ENCODE data around the gene ITGA5.

GRCh38 chr12:54364413-54364812 is 54.7 kb downstream of the ITGA5 start, which contains the start of gene GPR84:
- TF ChIP-seq CTCF (IDR thresholded peaks at IDR 0.05; ENCODE audit: insufficient read depth, low read depth, low read length) (no peak), EZH2 (IDR thresholded peaks at IDR 0.05; ENCODE audit: insufficient read depth, low read length) (no peak)
